A673 (cell line): ENCODE measurements around the gene ZNF763. TPM values are rescaled to one million over a fixed set of nuclear protein-coding genes. Genes with fewer than 3 reads are reported as not detected.

Experiments used
- BruUV-seq: library from RNA; stranded (reverse); fragments of 400-500 nt; replicated peaks from 2 replicates; lab custom pipeline; 2021; lab: Mats Ljungman, UMichigan
- CTCF ChIA-PET: fragments of 300-600 bp; sonication (Branson Sonifier 250); formaldehyde crosslinking; loops from one replicate; lab custom pipeline; 2022; ENCODE audit warnings: antibody characterized with exemption; lab: Charles Lee
- POLR2A ChIA-PET: fragments of 300-600 bp; sonication (Branson Sonifier 250); formaldehyde crosslinking; loops from one replicate; lab custom pipeline; 2022; ENCODE audit warnings: antibody characterized with exemption; ENCODE audit not compliant: low non-redundant PET; lab: Charles Lee
- DNase-seq: peaks from one replicate; pipeline ENCODE4 v3.0.0-alpha.2; 2015; ENCODE audit warnings: low spot score
- H3K27ac ChIP-seq: fragments of 200-600 bp; sonication (generic); 2 replicates; pipeline ENCODE4 v1.5.1; 2016; ENCODE audit warnings: mixed run types, low read depth, mild to moderate bottlenecking, mixed read lengths, antibody characterized with exemption, low read length; ENCODE audit not compliant: poor library complexity, severe bottlenecking
- H3K27me3 ChIP-seq: fragments of 200-600 bp; sonication (generic); replicated peaks from 2 replicates; pipeline ENCODE4 v1.6.1; 2017; ENCODE audit warnings: mixed run types, low read depth, mild to moderate bottlenecking, mixed read lengths, antibody characterized with exemption, low read length; ENCODE audit not compliant: insufficient read depth, poor library complexity
- H3K36me3 ChIP-seq: fragments of 200-600 bp; sonication (generic); 2 replicates; pipeline ENCODE4 v1.6.1; 2016; ENCODE audit warnings: mixed run types, mild to moderate bottlenecking, mixed read lengths, antibody characterized with exemption, low read length; ENCODE audit not compliant: insufficient read depth, poor library complexity, severe bottlenecking
- H3K4me1 ChIP-seq: fragments of 200-600 bp; sonication (generic); 2 replicates; pipeline ENCODE4 v1.6.1; 2017; ENCODE audit warnings: mixed run types, mild to moderate bottlenecking, mixed read lengths, antibody characterized with exemption, low read length; ENCODE audit not compliant: insufficient read depth, poor library complexity, severe bottlenecking
- H3K4me3 ChIP-seq: fragments of 200-600 bp; sonication (generic); 2 replicates; pipeline ENCODE4 v1.5.1; 2016; ENCODE audit warnings: low read depth, mixed run types, mild to moderate bottlenecking, mixed read lengths, low read length; ENCODE audit not compliant: poor library complexity, severe bottlenecking
- H3K9me3 ChIP-seq: fragments of 200-600 bp; sonication (generic); 2 replicates; pipeline ENCODE4 v1.6.1; 2016; ENCODE audit warnings: mixed run types, low read depth, mild to moderate bottlenecking, mixed read lengths, antibody characterized with exemption, low read length; ENCODE audit not compliant: poor library complexity, severe bottlenecking
- CTCF ChIP-seq: fragments of 300-800, 200-600 bp; sonication (generic); conservative IDR thresholded peaks from 2 replicates; pipeline ENCODE4 v1.5.1; 2017; ENCODE audit warnings: low read depth, mild to moderate bottlenecking, antibody characterized with exemption, low read length, moderate library complexity, mixed read lengths
- EZH2 ChIP-seq: fragments of 200-600 bp; sonication (generic); IDR thresholded peaks from 2 replicates; pipeline ENCODE4 v1.6.1; 2017; ENCODE audit warnings: borderline replicate concordance, low read depth, mild to moderate bottlenecking, mixed read lengths, antibody characterized with exemption, low read length; ENCODE audit not compliant: poor library complexity, severe bottlenecking
- intact Hi-C: fragments of 100-400 bp; cut with micrococcal nuclease; formaldehyde crosslinking; loops from one replicate; pipeline ENCODE4 v1.10.0; 2022; ENCODE audit not compliant: unreplicated experiment
- total RNA-seq: library from RNA; stranded (reverse); gene quantifications from 2 replicates; pipeline ENCODE4 v1.2.3, GENCODE V29; 2021

ZNF763 gene
- total RNA-seq, 1 experiment from 2014 or later, result not detected

GRCh38 chr19:11971041-11971440, 6.2 kb downstream of the ZNF763 start:
- TF ChIP-seq CTCF (no peak), EZH2 (no peak)
- intact Hi-C loops, result no loop called here
- no peak for DNase-seq
- BruUV-seq, result no TSS peak
- Histone ChIP-seq H3K27me3 (no peaks in the 10 kb centered on the region), H3K36me3 (no peaks in the 10 kb centered on the region), H3K9me3 (no peaks in the 10 kb centered on the region), H3K4me1 (no peaks in the 10 kb centered on the region), H3K27ac (no peak overlapping the region), H3K4me3 (no peak overlapping the region)
- ChIA-PET POLR2A (no interaction called here), CTCF (no interaction called here)

GRCh38 chr19:11973019-11973810, 8.4 kb downstream of the ZNF763 start:
- Histone ChIP-seq H3K4me3 (no peak overlapping the region), H3K27me3 (no peaks in the 10 kb centered on the region), H3K9me3 (peaks cover 10% of the 10 kb centered on the region), H3K4me1 (no peaks in the 10 kb centered on the region), H3K36me3 (no peaks in the 10 kb centered on the region), H3K27ac (no peak overlapping the region)
- POLR2A ChIA-PET, result interaction anchor here (0.7 kb wide), 1 partner anchor 10 kb away, joined by 4 read pairs; no protein-coding TSS in a partner anchor
- no TSS peak for BruUV-seq
- DNase-seq, result no peak
- CTCF ChIA-PET, result no interaction called here
- TF ChIP-seq CTCF (no peak), EZH2 (no peak)
- intact Hi-C loops, result no loop called here

- H3K36me3 ChIP-seq, result no peaks in the 10 kb centered on the region
- no peaks in the 10 kb centered on the region for H3K27me3 ChIP-seq
- peaks cover 52% of the 10 kb centered on the region for H3K9me3 ChIP-seq
- DNase-seq, result no peak
- no peaks in the 10 kb centered on the region for H3K4me1 ChIP-seq
- POLR2A ChIA-PET, result no interaction called here
- TF ChIP-seq CTCF (no peak), EZH2 (no peak)
- H3K27ac ChIP-seq, result no peak overlapping the region
- H3K4me3 ChIP-seq, result no peak overlapping the region
- CTCF ChIA-PET, result no interaction called here
- intact Hi-C loops, result no loop called here
- BruUV-seq, result no TSS peak
Measured at GRCh38 chr19:11978492-11979100, 13.8 kb downstream of the ZNF763 start.
